Neural progenitor cell (in vitro differentiated cells): ENCODE data around the gene TRAF3.

Experiments used
- CTCF ChIP-seq: fragments of 200-600 bp; sonication (generic); IDR thresholded peaks from 2 replicates; pipeline ENCODE4 v1.5.1; 2017; ENCODE audit warnings: antibody characterized with exemption, mild to moderate bottlenecking
- EZH2 ChIP-seq: fragments of 200-600 bp; sonication (generic); IDR thresholded peaks from 2 replicates; pipeline ENCODE4 v1.6.1; 2017; ENCODE audit warnings: antibody characterized with exemption, mild to moderate bottlenecking, moderate library complexity
- EZH2phosphoT487 ChIP-seq: fragments of 200-600 bp; sonication (generic); IDR thresholded peaks from 2 replicates; pipeline ENCODE4 v1.6.1; 2017; ENCODE audit warnings: antibody characterized with exemption

- no peak for TF ChIP-seq CTCF
- no peak for TF ChIP-seq EZH2phosphoT487
- no peak for TF ChIP-seq EZH2
These were observed 155.4 kb downstream of the TRAF3 start for GRCh38 chr14:102932484-102933248.
